NCI-H1092 (cell line): Measurements from ENCODE around the gene KCNJ6.
A peak's percentile ranks its signal among the peaks of the same experiment; 100 is the strongest.
"Not testable (repeated sequence)": the region's sequence is repeated elsewhere in the genome, so short reads cannot be mapped to it uniquely, and the experiment has no call there.

ENCODE experiments used
- DNase-seq: peaks from one replicate; lab custom pipeline; 2025; lab: John Stamatoyannopoulos, UW

The KCNJ6 gene, protein sequence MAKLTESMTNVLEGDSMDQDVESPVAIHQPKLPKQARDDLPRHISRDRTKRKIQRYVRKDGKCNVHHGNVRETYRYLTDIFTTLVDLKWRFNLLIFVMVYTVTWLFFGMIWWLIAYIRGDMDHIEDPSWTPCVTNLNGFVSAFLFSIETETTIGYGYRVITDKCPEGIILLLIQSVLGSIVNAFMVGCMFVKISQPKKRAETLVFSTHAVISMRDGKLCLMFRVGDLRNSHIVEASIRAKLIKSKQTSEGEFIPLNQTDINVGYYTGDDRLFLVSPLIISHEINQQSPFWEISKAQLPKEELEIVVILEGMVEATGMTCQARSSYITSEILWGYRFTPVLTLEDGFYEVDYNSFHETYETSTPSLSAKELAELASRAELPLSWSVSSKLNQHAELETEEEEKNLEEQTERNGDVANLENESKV

DNA sequence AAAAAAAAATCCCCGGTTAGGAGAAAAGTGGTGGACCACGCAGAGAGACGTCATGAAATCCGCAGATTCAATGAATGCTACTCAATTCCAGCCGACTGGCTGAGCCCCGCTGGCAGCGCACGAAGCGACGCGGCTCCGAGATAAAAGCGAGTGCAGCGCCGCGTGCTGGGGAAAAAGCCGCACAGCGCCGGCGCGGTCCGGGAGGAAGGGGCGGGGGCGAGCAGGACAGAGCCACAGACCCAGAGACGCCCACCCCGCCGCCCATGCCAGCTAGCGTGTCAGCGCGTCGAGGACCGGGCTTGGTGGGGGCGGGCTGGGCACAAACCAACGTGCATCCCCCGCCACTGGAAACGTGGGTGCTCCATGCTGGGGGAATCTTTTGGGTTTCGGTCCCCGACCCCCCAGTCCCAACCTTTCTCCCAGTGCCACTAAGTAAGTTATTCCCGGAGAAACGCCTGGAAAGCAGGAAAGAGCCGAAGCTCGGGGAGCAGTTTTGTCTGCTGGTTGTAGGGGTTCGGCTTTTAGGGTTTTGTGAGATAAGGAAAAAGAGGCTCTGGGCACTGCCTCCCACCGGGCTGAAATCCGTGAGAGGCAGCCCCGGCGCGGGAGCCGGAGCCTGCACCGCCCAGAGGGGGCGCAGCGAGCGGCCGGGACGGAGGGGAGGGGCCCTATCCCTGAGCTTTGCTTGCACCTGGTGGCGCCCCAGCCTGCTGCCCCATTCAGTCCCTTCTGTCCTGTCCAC, at the start of gene KCNJ6:
TSS of gene KCNJ6 (minus strand) at position 148 of the 742 bp plus-strand sequence. CDS start 75,775 bp downstream, outside the sequence.
- peak; percentile 75 for DNase-seq

DNA sequence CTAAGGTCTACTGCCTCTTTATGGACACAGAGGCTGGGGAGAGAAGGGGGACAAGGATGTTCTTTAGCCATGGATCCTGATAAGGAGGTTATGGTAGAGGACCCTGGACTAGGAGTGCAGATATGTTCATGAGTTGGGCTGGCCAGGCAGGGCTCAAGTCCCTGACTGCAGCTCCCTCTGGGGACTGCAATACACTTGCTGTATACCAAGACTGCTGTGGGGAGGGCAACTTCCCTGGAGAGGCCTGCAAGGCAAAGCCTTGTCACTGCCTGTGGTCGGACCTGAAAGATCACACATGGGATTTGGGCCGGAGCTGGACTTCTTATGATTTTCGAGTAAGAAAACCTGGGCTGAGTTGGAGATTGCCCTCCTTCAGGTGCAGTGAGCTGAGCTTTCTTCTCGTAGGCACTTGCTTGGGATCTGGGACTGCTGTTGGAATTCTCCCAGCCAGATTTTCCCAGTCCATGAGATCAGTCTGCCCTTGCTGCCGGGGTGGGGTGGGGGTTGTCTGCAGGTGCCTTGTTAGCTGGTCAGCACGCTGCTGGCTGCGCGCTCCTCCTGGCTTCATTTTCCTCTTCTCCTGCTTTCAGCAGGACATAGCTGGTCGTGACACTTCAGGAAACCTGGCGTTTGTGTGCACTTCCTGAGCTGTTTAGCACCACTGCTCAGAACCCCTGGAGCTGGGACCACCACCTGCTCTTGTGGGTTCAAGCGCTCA, 49.0 kb upstream of the KCNJ6 start:
- no peak for DNase-seq

DNA sequence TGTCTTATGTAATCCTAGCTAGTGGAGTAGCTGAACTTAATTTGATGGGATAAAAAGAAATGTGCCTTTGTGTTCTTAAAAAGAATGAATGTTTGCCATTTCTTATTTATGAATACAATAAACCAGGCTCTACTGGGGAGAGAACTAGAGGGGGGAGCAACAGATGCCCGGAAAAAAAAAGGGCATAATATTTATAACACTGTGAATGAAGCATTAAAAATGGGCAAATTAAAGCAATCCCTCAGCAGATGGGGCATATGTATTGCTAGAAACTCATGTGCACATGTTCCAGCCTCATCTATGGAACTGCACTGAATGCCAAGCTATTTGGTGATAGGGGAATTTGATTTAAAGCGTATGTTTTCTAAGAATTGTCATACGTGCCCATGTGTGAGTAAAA, 42.3 kb upstream of the KCNJ6 start:
- DNase-seq = no peak

DNA sequence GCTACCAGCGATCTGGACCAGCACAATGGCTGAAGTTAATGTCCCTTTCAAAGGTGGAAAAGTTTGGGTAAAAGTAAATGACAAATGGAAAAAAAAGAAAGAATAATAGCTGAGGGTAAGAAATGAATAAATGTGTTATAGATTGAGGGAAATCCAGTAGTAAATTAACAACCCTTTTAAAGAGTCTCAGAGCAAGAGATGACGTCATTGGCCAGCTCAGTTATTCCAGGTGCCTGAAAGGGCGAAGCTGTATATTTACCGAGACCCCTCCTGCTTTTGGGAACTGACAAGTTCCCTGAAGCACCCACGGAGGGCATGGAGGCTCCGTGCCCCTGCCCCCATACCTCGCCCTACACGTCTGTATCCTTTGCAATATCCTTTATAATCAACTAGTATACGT, 40.5 kb upstream of the KCNJ6 start:
- DNase-seq = no peak

DNA sequence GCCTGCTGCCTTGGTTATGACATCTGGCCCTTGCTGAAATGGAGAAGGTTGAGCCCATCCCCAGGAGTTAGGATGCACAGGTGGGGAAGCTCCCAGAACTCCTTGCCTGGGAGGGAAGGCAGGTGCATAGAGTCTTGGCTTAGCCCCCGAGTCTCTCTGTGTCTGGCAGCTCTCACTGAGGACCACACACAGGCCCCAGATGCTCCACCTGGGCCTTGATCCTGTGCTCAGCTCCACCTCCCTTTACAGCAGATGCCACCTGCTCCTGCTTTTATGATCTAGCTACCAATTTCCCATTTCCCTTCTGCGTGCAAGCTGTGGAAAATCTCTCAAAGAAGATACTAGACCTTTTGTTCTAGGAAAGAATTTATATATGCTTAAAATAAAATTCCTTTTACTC, 28.8 kb upstream of the KCNJ6 start:
- no peak for DNase-seq

DNA sequence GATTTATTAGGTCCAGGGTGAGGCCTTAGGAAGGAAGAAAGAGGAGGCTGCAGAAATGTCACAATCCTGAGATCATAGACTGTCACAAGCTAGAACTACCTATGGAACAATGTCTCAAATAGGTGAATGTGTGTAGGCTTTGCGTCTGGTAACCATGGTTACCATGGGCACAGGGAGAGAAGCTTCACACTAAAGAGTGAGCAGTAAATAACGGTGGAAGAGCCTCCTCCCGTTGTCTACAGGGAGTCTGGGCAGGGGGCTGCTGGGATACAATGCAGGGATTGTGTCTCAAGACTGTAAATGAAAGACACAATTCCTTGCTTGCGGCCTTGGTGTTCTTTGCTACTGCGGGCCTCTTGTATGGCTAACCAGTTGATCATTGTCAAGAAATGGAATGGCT, 28.2 kb upstream of the KCNJ6 start:
- no peak for DNase-seq

DNA sequence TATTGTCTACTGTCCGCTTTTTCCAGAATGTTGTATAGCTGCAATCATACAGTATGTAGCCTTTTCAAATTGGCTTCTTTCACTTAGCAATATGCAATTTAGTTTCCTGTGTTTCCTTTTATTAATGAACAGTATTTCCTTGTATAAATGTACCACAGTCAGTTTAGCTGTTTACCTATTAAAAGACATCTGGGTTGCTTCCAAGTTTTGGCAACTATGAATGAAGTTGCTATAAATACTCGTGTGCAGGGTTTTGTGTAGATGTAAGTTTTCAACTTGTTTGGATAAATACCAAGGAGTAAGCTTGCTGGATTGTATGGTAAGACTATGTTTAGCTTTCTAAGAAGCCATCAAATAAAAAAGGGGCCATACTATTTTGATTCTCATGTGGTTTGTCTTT, 24.4 kb upstream of the KCNJ6 start:
- no peak for DNase-seq

DNA sequence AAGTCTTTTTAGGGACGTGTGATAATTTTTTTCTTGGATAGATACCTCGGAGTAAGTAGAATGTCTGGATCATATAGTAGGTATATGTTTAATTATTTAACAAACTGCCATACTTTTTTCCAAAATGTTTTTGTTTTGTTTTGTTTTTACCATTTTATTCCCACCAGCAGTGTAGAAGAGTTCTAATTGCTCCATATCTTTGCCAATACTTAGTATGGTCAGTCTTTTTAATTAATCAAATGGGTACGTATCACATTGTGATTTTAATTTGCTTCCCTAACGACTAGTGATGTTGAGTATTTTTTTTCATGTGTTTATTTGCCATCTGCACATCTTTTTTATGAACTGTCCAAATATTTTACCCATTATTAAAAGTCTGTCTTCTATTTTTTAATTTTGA, 23.6 kb upstream of the KCNJ6 start:
- no peak for DNase-seq

DNA sequence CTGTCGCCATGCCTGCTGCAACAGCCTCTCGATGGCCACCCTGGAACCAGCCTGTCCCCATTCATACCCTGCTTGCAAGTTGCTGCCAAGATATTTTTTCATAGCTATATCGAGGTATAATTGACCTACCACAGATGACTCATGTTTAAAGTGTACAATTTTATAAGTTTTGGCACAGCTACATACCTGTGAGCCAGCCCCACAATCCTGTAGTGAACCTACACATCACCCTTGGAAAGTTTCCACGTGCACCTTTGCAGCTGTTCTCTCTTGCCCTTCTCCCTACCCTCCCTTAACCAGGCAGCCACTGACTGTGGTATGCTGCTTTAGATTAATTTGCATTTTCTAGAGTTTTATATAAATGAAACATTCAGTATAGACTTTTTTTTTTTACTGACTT, 23.0 kb upstream of the KCNJ6 start:
- DNase-seq = no peak

DNA sequence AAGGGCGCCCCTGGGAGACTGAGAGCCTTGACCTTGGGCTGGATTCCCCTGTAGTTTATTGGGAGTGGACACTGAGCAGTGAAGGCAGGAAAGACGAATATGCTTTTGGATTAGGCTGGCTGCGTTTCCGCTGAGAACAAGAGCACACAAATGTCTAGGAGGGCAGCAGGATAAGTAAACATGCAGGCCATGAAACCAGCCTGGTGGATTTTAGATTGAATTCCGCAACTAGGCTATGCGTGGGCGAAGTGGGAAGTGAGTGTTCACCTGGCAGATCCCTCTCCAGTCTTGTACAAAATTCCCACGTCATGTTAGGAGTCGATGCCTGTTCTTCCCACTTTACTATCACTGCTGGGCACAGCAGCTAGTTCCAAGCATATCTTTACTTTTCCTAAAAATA, 21.4 kb upstream of the KCNJ6 start:
- DNase-seq = no peak

DNA sequence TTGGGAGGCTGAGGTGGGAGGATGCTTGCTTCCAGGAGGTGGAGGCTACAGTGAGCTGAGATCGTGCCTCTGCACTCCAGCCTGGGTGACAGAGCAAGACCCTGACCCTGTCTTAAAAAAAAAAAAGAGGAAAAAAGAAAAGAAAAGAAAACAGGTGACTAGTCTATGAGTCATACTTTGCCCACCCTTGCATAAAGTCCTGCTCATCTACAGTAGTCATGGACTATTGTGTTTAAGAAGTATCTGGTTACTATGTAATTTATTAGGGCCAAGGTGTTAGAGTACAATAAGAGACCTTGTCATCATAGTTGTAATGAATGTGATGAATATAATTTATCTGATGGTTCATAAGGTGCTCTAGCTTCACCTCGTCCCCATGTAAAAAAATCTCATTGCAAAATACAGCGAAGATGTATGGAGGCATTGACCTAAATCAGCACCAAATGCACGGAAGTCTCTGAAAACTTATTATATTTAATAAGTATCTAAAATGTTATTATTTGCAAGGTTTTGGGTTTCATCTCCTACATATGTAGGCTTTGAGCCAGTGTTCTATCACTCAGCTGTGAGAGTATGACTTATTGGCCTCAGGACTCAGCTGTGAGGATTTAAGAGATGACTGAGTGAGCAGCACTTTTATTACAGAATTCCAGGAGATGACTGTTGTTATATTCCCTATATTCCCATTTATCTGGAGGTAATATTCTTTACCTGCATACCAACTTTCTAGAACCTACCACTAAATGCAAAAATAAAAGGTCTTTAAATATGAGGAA, 19.9 kb upstream of the KCNJ6 start:
- no peak for DNase-seq

DNA sequence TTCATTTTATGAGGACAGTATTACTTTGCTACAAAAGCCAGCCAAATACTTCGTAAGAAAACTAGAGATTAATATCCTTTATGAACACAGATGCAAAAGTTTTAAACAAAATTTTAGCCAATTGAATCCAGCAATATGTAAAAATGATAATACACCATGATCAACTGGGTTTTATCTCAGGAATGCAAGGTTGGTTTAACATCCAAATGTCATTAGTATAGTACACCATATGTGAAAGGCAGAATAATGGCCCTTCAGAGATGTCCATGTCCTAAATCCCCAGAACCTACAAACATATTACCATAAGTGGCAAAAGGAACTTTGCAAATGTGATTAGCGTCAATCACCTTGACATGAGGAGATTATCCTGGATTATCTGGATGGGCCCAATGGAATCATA, 16.7 kb upstream of the KCNJ6 start:
- DNase-seq = no peak

DNA sequence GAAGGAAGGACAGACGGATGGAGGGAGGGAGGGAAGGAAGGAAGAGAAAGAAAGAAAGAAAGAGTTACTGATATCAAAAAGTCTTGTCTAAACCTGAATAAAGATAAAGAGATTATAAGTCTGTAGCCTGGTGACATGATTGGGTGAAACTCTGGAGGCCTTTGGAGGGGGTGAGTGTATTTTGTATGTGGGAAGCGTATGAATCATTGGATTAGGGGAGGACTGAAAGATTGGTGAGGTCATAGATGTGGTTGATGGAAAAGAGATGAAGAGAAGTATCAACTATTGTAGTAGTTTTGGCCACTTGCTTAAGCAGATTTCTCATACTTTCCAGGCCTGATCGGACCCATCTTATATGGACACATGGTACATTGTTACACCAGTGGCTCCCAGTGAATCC, 11.5 kb upstream of the KCNJ6 start:
- DNase-seq = no peak

DNA sequence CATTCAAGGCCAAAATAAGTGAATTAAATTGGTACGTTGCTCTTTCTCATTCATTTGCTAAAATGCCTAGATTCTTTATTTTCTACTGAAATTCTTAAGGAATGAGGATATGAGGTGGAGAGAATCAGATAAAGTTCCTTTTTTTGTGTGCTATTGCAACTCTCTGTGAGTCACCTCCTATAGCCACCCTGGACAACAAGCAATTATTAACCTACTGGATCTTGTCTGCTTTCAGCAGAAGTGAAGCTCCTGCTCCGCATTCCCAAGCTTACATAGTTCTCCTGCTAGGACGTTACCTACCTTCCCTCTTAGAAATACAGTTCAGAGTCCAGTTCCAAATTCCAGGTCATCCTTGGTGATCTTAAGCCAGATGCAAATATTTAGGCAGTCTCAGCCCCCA, 4.8 kb upstream of the KCNJ6 start:
- no peak for DNase-seq

DNA sequence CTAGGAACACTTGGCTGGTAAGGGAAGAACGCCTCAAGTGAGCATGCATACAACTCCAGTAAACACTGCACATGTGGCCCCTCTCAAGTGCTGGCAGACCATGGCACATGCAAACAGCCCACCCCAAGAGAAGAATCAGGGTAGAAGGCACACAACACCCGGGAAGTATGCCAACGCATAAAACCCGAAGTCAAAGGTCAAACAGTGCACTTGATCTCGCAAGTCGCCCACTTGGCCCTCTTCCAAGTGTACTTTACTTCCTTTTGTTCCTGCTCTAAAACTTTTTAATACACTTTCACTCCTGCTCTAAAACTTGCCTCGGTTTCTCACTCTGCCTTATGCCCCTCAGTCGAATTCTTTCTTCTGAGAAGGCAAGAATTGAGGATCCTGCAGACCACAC, 4.0 kb upstream of the KCNJ6 start:
- not testable (repeated sequence) for DNase-seq

DNA sequence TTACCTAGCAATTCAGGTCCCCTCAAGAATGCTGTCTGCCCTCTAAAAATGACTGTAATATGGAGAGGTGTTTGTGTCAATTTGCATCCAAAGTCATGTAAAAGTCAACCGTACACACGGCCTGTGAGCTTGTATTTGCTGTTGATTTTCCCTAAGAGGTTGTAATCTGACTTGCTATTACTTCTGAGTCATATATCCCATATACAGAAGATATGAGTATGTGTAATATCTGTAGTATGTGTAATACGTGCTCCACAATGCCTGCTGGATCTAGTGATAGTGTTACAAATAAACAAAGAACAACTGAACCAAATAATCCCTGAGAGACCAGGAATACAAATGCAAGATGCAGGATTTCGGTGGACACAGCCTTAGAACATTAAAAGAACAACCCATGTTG, 1.4 kb upstream of the KCNJ6 start:
- no peak for DNase-seq

DNA sequence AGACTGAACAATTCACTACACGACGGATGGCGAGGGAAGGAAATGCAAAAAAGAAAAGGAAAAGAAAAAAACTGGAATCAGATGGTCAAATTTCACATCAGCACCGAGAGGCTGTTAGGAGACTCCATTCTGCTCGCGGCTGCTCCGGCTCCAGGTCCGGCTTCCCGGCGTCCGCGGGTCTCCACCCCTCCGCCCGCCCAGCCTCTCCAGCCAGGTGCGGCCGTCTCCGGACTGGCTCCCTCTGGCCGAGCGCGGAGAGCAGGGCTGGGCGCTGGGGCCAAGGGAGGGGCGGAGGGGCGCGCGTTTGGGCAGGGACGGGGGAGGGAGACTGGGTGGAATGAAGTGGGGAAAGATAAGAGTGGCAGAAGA, 332 bp downstream of the KCNJ6 start:
- DNase-seq = no peak

DNA sequence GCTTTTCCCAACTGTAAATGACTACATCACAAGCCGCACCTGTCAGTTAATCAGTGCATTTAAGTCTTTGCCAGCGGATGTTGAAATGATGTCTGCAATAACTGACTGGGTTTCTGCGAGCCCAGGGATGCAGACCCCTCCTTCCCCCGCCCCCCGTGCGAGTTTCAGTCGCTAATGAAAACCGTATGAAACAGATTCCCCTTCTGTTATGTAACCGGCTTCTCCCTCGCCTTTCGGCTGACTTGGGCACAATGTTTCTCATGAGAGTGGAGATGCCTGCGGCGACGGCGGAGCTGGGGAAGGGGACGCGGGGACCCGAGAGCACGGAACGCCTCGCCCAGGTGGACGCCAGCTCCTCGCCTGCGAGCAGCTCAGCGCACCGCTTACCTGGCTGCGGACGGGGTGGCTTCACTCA, 753 bp downstream of the KCNJ6 start:
- no peak for DNase-seq

DNA sequence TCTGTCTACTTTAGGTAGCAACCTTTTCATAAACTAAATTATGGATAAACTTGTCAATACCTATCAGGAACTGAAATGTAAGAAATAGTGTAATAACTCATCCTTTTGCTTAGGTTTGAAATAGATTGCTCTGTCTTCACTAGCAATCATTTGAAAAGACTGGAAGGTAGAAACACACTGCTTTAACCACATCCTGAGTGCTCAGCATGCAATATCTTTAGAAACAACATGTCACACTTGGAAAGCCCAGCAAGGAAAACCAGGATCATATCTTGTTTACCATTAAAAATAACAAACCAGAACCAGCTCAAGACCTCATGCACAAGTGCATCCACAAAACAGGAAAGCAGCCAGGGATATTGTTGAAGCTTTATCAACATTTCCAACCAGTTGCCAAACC, 3.6 kb downstream of the KCNJ6 start:
- no peak for DNase-seq

DNA sequence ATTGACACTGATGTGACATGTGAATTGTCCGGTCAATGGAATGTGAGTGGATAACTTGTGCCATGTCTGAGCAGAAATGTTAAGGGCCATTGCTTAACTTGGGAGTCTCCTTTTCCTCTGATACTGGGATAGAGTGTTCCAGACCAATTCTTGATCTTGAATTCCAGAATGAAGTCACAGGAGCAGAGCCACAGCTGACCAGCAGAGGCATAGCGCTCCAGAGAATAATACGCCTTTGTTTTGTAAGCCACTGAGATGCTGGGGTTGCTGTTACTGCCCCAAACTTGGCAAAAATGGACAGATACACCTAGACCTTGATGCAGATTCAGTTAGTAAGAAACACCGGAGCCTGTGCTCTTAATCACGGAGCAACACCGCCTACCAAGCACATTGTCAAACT, 6.3 kb downstream of the KCNJ6 start:
- DNase-seq = no peak

DNA sequence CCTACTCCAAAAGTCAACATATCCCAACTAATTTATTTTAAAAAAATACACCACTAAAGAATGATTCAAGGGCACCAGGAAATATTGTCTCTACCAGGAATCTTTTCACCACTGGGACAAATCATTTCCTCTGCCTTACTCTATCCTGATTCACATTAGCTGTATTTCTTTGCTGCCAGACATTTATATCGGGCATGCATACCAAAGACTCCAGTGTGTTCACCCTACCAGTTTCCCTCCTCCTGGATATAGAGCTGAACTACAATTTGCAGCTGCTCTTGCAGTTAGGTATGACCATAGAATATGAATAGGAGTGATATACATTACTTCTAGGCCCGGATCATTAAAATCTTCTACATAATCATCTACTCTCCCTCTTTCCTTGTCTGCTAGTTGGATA, 7.6 kb downstream of the KCNJ6 start:
- no peak for DNase-seq

DNA sequence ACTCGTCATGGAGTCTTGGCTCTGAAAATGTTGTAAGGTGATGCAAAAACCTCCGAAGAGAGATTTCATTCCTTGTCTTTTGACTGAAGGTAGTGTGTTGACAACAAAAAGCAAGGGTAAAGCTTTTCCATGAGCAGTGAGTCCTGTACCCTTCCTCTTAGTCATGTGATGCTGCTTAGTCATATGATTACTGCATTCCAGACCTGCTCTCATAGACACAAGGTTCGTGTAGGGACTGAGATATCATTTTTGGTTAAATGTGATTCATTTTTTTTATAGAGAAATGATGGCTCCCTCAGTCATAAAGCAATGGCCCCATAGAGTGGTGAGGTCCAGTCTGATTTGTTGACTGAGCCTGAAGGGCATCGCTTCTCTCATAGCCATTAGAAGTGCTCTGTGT, 9.2 kb downstream of the KCNJ6 start:
- DNase-seq = no peak
